RWPE1 (cell line): Measurements from ENCODE around the gene WDR45B.

Experiments used
- CTCF ChIA-PET: fragments of 350-600 bp; sonication (Branson Sonifier 250); formaldehyde crosslinking; extraction: SDS; loops from one replicate; lab custom pipeline; 2021; lab: Yijun Ruan, JAX
- POLR2A ChIA-PET: fragments of 400-600 bp; formaldehyde crosslinking; extraction: SDS; loops from one replicate; lab custom pipeline; 2020; ENCODE audit warnings: antibody characterized with exemption; ENCODE audit not compliant: low non-redundant PET; lab: Yijun Ruan, JAX
- DNase-seq: peaks from one replicate; pipeline ENCODE4 v3.0.0; 2012; ENCODE audit warnings: low spot score
- H3K27ac ChIP-seq: fragments of 450-650 bp; 2 replicates; pipeline ENCODE4 v1.5.1; 2017
- CTCF ChIP-seq: fragments of 450-650 bp; conservative IDR thresholded peaks from 2 replicates; pipeline ENCODE4 v1.5.1; 2017; ENCODE audit warnings: low read depth, mild to moderate bottlenecking

The WDR45B gene

DNA sequence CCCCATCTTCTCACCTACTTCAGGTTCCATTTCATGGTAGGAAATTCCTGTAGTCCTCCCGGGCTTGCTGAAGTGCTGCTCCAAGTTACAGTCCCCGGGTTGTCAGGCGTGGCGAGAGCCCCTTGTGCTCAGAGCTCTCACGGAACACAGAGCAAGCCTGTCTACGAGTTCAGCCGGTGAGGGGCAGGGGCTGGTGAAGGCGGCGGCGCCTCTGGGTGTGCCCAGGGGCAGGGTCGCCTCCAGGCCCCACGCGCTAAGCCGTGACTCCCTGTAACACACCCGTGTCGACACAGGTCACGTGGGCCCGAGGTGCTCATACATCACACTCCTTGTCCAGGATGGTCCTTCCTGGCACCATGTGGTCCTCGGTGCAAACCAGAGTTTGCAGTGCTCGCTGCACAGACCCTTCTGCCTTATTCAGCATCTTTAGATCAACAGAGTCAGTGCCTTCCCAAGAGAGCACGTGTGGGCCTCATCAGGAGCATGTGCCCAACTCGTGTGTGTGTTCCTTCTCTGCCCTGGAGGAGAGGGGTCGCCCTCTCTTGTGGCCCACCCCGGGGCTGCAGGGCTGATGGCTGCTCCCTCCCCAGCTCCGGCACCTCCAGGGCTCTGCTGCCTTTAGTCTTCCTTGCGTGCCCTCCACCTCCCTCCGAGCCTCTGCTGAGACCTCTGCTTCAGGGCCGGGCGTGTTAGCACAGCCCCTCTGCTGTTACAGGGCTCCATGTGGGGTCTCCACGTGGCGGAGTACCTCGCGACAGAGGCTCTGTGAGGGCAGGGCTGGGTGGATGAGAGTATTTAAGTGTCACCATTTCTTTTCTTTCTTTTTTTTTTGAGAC, 51.2 kb downstream of the WDR45B start:
- no peak for DNase-seq
- TF ChIP-seq CTCF = no peak
- ChIA-PET CTCF (no interaction called here), POLR2A (no interaction called here)
- peak overlapping the region; percentile 41 for H3K27ac ChIP-seq

DNA sequence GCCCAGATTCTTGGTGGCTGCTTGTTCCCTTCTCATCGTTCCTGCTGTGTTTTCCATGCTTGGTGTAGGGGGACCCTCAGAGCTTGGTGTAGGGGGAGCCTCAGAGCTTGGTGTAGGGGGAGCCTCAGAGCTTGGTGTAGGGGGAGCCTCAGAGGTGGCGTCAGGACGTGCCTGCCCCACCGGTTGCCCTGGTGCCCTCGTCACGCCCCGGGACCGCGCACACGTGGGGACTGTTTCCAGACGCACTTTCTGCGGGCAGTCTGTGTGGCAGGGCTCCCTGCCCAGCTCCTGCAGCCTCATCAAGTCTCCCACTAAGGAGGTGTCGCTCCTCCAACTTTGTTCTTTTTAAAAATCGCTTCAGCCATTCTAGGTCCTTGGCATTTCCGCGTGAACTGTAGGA, 51.9 kb downstream of the WDR45B start:
- ChIA-PET CTCF (no interaction called here), POLR2A (no interaction called here)
- no peak for DNase-seq
- TF ChIP-seq CTCF = no peak
- H3K27ac ChIP-seq = peak overlapping the region; percentile 41

DNA sequence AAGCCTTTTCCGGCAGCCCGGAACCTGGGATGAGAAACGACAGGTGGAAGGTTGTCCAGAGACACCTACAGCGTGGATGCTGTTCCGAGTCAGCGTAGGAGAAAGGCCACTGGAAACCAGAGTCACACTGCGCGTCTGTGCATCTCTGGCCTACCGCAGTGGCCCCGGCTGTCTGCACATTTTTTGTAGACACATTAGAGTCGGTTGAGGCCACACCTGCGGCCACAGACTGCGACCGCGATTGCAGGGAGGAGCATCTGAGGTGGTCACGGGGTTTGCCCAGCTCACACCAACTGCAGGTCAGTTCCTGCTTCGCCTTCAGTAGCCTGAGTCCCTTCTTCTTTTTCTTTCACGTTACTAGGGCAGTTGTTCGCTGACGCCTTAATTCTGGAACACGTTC, 52.4 kb downstream of the WDR45B start:
- CTCF ChIA-PET = no interaction called here
- H3K27ac ChIP-seq = peak overlapping the region; percentile 97
- TF ChIP-seq CTCF = no peak
- POLR2A ChIA-PET = no interaction called here
- DNase-seq = no peak

DNA sequence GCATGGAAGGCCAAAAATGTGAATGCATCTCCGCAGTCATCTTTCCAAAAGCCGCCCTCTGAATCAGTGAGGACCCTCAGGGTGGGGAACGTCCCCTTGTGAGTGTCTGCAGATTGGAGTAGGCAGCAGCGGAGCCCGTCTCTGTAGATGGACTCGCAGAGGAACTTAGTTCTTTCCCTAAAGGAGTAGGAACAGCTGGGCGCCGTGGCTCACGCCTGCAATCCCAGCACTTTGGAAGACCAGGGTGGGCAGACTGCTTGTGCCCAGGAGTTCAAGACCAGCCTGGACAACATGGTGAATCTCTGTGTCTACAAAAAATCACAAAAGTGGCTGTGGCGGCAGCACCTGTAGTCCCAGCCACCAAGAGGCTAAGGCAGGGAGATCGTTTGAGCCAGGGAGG, 53.7 kb downstream of the WDR45B start:
- CTCF ChIA-PET = no interaction called here
- TF ChIP-seq CTCF = no peak
- POLR2A ChIA-PET = no interaction called here

DNA sequence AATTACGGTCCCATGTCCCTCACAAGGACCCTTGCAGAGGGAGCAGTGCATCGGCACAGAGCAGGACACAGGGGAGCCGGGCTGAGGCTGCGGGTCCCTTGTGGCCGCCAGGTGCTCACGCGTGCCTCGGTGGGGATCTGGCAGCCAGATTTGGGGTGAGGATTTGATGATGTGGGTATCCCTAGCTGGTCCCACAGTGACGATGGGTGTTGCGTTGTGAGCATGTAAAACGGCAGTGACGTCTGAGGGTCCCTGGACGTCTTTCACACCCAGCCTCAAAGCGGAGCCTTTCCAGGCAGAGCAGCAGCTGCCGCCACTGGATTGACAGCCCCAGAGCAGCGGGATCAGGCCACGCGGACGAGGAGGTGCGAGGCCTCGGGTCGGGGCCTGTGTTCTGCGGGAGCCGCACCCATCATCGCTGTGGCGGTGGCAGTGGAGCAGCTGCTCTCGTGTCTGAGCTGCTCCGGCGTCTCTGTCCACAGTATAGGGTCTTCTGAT, 54.6 kb downstream of the WDR45B start:
- ChIA-PET CTCF (no interaction called here), POLR2A (no interaction called here)
- DNase-seq = no peak
- no peak for TF ChIP-seq CTCF
- peak overlapping the region; percentile 97 for H3K27ac ChIP-seq

More for the DNA sequence above, 53.7 kb downstream of the WDR45B start:
- DNase-seq = no peak
- peak overlapping the region; percentile 97 for H3K27ac ChIP-seq

DNA sequence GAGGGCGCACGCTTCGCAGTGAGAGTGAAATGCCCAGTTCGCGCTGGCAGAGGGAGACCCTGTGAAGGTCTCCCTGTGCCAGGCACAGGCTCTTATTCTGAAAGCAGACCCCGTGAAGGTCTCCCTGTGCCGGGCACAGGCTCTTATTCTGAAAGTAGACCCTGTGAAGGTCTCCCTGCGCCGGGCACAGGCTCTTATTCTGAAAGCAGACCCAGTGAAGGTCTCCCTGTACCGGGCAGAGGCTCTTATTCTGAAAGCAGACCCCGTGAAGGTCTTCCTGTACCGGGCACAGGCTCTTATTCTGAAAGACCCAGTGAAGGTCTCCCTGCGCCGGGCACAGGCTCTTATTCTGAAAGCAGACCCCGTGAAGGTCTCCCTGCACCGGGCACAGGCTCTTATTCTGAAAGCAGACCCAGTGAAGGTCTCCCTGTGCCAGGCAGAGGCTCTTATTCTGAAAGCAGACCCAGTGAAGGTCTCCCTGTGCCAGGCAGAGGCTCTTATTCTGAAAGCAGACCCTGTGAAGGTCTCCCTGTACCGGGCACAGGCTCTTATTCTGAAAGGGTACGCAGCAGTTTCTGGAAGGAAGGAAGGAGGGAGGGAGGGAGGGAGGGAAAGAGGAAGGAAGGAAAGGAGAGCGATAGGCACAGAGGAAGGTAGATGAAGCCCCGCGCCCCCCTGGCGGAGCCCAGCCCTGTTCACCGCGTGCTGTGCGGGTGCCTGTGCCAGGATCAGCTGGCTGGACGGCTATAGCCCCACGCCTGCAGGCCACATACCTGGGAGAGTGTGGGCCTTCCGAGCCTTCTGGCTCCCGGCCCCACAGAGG, 55.3 kb downstream of the WDR45B start:
- ChIA-PET CTCF (no interaction called here), POLR2A (no interaction called here)
- peak; percentile 41 for DNase-seq
- peak overlapping the region; percentile 97 for H3K27ac ChIP-seq
- TF ChIP-seq CTCF = no peak
